Stomach (tissue), 4 donors: ENCODE data around the gene RGS7.
"Not testable (repeated sequence)": the region's sequence is repeated elsewhere in the genome, so short reads cannot be mapped to it uniquely, and the experiment has no call there.

Source experiments
- EP300 ChIP-seq: sonication (generic); formaldehyde crosslinking; IDR thresholded peaks from one replicate; pipeline ENCODE4 v1.6.1; 2017; ENCODE audit warnings: antibody characterized with exemption
- POLR2A ChIP-seq, 4 donors: fragments of 450-650 bp; IDR thresholded peaks; one replicate each; pipeline ENCODE4 v1.6.1; 2016; ENCODE audit warnings: antibody characterized with exemption in 4 of 4, control low read depth in 2 of 4, mild to moderate bottlenecking in 1 of 4, moderate library complexity in 1 of 4
- POLR2AphosphoS5 ChIP-seq, 3 donors: sonication (generic); formaldehyde crosslinking; IDR thresholded peaks; one replicate each; pipeline ENCODE4 v1.6.1; 2016; ENCODE audit warnings: antibody characterized with exemption in 3 of 3
- TF ChIP-seq, protein P1 (sequence below), 7 experiments: fragments of 450-650 bp in 4 of 7; fragments of 200-600 bp in 3 of 7; sonication (generic) in 3 of 7; IDR thresholded peaks; one replicate each; pipeline ENCODE4 v1.5.1; 2016 to 2019; ENCODE audit warnings: antibody characterized with exemption in 7 of 7, control low read depth in 2 of 7, mild to moderate bottlenecking in 1 of 7

GRCh38 chr1:241088075-241088474 is 268.9 kb downstream of the RGS7 start:
- TF ChIP-seq, protein P1, sequence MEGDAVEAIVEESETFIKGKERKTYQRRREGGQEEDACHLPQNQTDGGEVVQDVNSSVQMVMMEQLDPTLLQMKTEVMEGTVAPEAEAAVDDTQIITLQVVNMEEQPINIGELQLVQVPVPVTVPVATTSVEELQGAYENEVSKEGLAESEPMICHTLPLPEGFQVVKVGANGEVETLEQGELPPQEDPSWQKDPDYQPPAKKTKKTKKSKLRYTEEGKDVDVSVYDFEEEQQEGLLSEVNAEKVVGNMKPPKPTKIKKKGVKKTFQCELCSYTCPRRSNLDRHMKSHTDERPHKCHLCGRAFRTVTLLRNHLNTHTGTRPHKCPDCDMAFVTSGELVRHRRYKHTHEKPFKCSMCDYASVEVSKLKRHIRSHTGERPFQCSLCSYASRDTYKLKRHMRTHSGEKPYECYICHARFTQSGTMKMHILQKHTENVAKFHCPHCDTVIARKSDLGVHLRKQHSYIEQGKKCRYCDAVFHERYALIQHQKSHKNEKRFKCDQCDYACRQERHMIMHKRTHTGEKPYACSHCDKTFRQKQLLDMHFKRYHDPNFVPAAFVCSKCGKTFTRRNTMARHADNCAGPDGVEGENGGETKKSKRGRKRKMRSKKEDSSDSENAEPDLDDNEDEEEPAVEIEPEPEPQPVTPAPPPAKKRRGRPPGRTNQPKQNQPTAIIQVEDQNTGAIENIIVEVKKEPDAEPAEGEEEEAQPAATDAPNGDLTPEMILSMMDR (IDR thresholded peaks at IDR 0.05), result not testable (repeated sequence)
- TF ChIP-seq POLR2A (IDR thresholded peaks at IDR 0.05); EP300; POLR2AphosphoS5 (IDR thresholded peaks at IDR 0.05): not testable (repeated sequence)
